Transverse colon (tissue), 3 donors: ENCODE data around the gene AGAP1.

Source experiments
- CTCF ChIP-seq, 5 experiments: fragments of 200-600 bp in 3 of 5; fragments of 450-650 bp in 2 of 5; sonication (generic) in 3 of 5; IDR thresholded peaks; 1 replicate in 2 of 5; 2 replicates in 3 of 5; pipeline ENCODE4 v1.5.1; 2016 to 2017; ENCODE audit warnings: antibody characterized with exemption in 5 of 5, inconsistent platforms in 3 of 5, mild to moderate bottlenecking in 2 of 5, moderate library complexity in 1 of 5
- POLR2A ChIP-seq: fragments of 450-650 bp; IDR thresholded peaks from one replicate; pipeline ENCODE4 v1.6.1; 2016; ENCODE audit warnings: antibody characterized with exemption, mild to moderate bottlenecking, moderate library complexity

- TF ChIP-seq POLR2A (no peak), CTCF (IDR thresholded peaks at IDR 0.05) (no peak)
These were observed 358.7 kb downstream of the AGAP1 start for GRCh38 chr2:235852526-235852920.
